CD4-positive, alpha-beta T cell (primary cell): Measurements from ENCODE around the gene TAF3. TPM values are rescaled to one million over a fixed set of nuclear protein-coding genes. Genes with fewer than 3 reads are reported as not detected.

Experiments used
- ATAC-seq: fragments of 200-7000 bp; cut with Tn5 transposase; one replicate; pipeline ENCODE4 v1.10.0; 2022; ENCODE audit warnings: mild to moderate bottlenecking; ENCODE audit not compliant: poor library complexity
- CTCF ChIA-PET: fragments of 350-600 bp; sonication (Branson Sonifier 250); formaldehyde crosslinking; loops from one replicate; lab custom pipeline; 2021; ENCODE audit warnings: antibody characterized with exemption, inconsistent platforms; lab: Charles Lee
- POLR2A ChIA-PET: fragments of 350-600 bp; sonication (Branson Sonifier 250); formaldehyde crosslinking; loops from one replicate; lab custom pipeline; 2021; ENCODE audit warnings: antibody characterized with exemption, inconsistent platforms; lab: Charles Lee
- DNase-seq, 14 experiments: peaks; one replicate each; pipeline ENCODE4 v3.0.0-alpha.2; 2013 to 2020; ENCODE audit warnings: mixed read lengths in 2 of 14
- H3K27ac ChIP-seq, 2 donors: one replicate each; pipeline versions ENCODE4 v1.5.1 to v1.7.0; 2013; ENCODE audit warnings: low read length in 2 of 2, low read depth in 1 of 2, mild to moderate bottlenecking in 1 of 2
- H3K27me3 ChIP-seq, 2 experiments: 1 replicate in 1 of 2; 2 replicates in 1 of 2; pipeline versions ENCODE4 v1.6.1 to v1.7.0; 2013; ENCODE audit warnings: low read length in 2 of 2, control low read depth in 1 of 2, mild to moderate bottlenecking in 1 of 2, moderate library complexity in 1 of 2; ENCODE audit not compliant: insufficient read depth in 2 of 2, control insufficient read depth in 1 of 2
- H3K36me3 ChIP-seq: one replicate; pipeline ENCODE4 v1.6.1; 2013; ENCODE audit warnings: low read length, control low read depth; ENCODE audit not compliant: insufficient read depth
- H3K4me1 ChIP-seq: one replicate; pipeline ENCODE4 v1.6.1; 2013; ENCODE audit warnings: low read length, control low read depth; ENCODE audit not compliant: insufficient read depth
- H3K4me3 ChIP-seq: one replicate; pipeline ENCODE4 v1.5.1; 2013; ENCODE audit warnings: mild to moderate bottlenecking, low read length, moderate library complexity
- H3K9me3 ChIP-seq, 2 experiments: 1 replicate in 1 of 2; 2 replicates in 1 of 2; pipeline versions ENCODE4 v1.6.1 to v1.7.0; 2013; ENCODE audit warnings: low read length in 2 of 2, mild to moderate bottlenecking in 2 of 2, control low read depth in 1 of 2, moderate library complexity in 1 of 2; ENCODE audit not compliant: control insufficient read depth in 1 of 2, insufficient read depth in 1 of 2
- H3K27ac Mint-ChIP-seq: one replicate; pipeline ENCODE4 v1.8.0; 2020; ENCODE audit warnings: mixed read lengths
- H3K27me3 Mint-ChIP-seq: one replicate; pipeline ENCODE4 v1.8.0; 2021; ENCODE audit warnings: mixed read lengths
- H3K36me3 Mint-ChIP-seq: one replicate; pipeline ENCODE4 v1.8.0; 2021; ENCODE audit warnings: low read depth, mixed read lengths
- H3K4me1 Mint-ChIP-seq: one replicate; pipeline ENCODE4 v1.8.0; 2021; ENCODE audit warnings: low read depth, mixed read lengths
- H3K4me3 Mint-ChIP-seq: one replicate; pipeline ENCODE4 v1.8.0; 2020; ENCODE audit warnings: mild to moderate bottlenecking, mixed read lengths
- H3K9me3 Mint-ChIP-seq: one replicate; pipeline ENCODE4 v1.8.0; 2020; ENCODE audit warnings: mixed read lengths
- CTCF ChIP-seq: fragments of 200-600 bp; IDR thresholded peaks from one replicate; pipeline ENCODE4 v1.8.0; 2022; ENCODE audit warnings: antibody characterized with exemption, mild to moderate bottlenecking
- intact Hi-C, 2 experiments: fragments of 100-400 bp; cut with DNase I in 1 of 2; cut with micrococcal nuclease in 1 of 2; formaldehyde crosslinking; loops; one replicate each; pipeline versions ENCODE4 v1.15.1 to v1.9.0; 2023 to 2025; cut with DNase I, micrococcal nuclease
- total RNA-seq, 174 experiments: library from RNA in 2 of 174; stranded (reverse) in 2 of 174; gene quantifications; one replicate each; pipeline ENCODE4 v1.2.3 and lab custom pipeline; 2021 to 2026

Gene TAF3
- total RNA-seq, 2 experiments from 2014 or later, result 12.6 to 12.8 TPM

- Mint-ChIP-seq H3K36me3 (no peaks in the 10 kb centered on the region), H3K9me3 (no peaks in the 10 kb centered on the region), H3K4me1 (peaks cover 27% of the 10 kb centered on the region), H3K4me3 (no peak overlapping the region), H3K27me3 (no peaks in the 10 kb centered on the region), H3K27ac (no peak overlapping the region)
- no peaks in the 10 kb centered on the region for H3K9me3 ChIP-seq
- H3K4me1 ChIP-seq, result no peaks in the 10 kb centered on the region
- TF ChIP-seq CTCF, result no peak
- intact Hi-C loops, result no loop called here
- no peaks in the 10 kb centered on the region for H3K36me3 ChIP-seq
- CTCF ChIA-PET, result interaction anchor here (1.9 kb wide), 1 partner anchor 12 kb away, joined by 6 read pairs; no protein-coding TSS in a partner anchor
- no peaks in the 10 kb centered on the region for H3K27me3 ChIP-seq
- H3K27ac ChIP-seq, result no peak overlapping the region
- POLR2A ChIA-PET, result no interaction called here
- ATAC-seq (no peak), DNase-seq (no peak)
- no peak overlapping the region for H3K4me3 ChIP-seq
These were observed 56.6 kb downstream of the TAF3 start for GRCh38 chr10:7874864-7875263.

GRCh38 chr10:7876541-7877127 lies 58.3 kb downstream of the TAF3 start:
- H3K27ac ChIP-seq, result no peak overlapping the region
- no peak for DNase-seq
- no peaks in the 10 kb centered on the region for H3K4me1 ChIP-seq
- Mint-ChIP-seq H3K27ac (no peak overlapping the region), H3K9me3 (no peaks in the 10 kb centered on the region), H3K4me3 (no peak overlapping the region), H3K4me1 (peaks cover 30% of the 10 kb centered on the region), H3K36me3 (no peaks in the 10 kb centered on the region), H3K27me3 (no peaks in the 10 kb centered on the region)
- intact Hi-C loops, result no loop called here
- POLR2A ChIA-PET, result no interaction called here
- CTCF ChIA-PET, result interaction anchor here (0.7 kb wide), 1 partner anchor 10 kb away, joined by 3 read pairs; no protein-coding TSS in a partner anchor
- no peak for ATAC-seq
- H3K27me3 ChIP-seq, result no peaks in the 10 kb centered on the region
- no peak overlapping the region for H3K4me3 ChIP-seq
- no peaks in the 10 kb centered on the region for H3K36me3 ChIP-seq
- no peak for TF ChIP-seq CTCF
- no peaks in the 10 kb centered on the region for H3K9me3 ChIP-seq

GRCh38 chr10:7881119-7881518 lies 62.8 kb downstream of the TAF3 start:
- H3K4me3 Mint-ChIP-seq, result no peak overlapping the region
- CTCF ChIA-PET, result no interaction called here
- peaks cover 46% of the 10 kb centered on the region for H3K4me1 Mint-ChIP-seq
- ATAC-seq, result no peak
- Histone ChIP-seq H3K4me3 (no peak overlapping the region), H3K27ac (no peak overlapping the region), H3K4me1 (no peaks in the 10 kb centered on the region), H3K36me3 (no peaks in the 10 kb centered on the region), H3K27me3 (no peaks in the 10 kb centered on the region), H3K9me3 (no peaks in the 10 kb centered on the region)
- H3K9me3 Mint-ChIP-seq, result no peaks in the 10 kb centered on the region
- no peak for TF ChIP-seq CTCF
- intact Hi-C loops, result loop anchor here in 1 of 2 experiments (5.0 kb wide), 1 partner anchor 1411 kb away; no protein-coding TSS in a partner anchor
- DNase-seq, result no peak
- POLR2A ChIA-PET, result no interaction called here
- H3K27me3 Mint-ChIP-seq, result no peaks in the 10 kb centered on the region
- H3K36me3 Mint-ChIP-seq, result no peaks in the 10 kb centered on the region
- H3K27ac Mint-ChIP-seq, result no peak overlapping the region
